Upper lobe of left lung (tissue), 4 donors: ENCODE results near the gene LASP1.

Source experiments
- EP300 ChIP-seq, 4 donors: sonication (generic); formaldehyde crosslinking; IDR thresholded peaks; one replicate each; pipeline ENCODE4 v1.5.1; 2017; ENCODE audit warnings: antibody characterized with exemption in 4 of 4, control low read depth in 2 of 4
- TF ChIP-seq, protein P1 (sequence below), 6 experiments: fragments of 450-650 bp in 4 of 6; fragments of 200-600 bp in 2 of 6; sonication (generic) in 2 of 6; IDR thresholded peaks; one replicate each; pipeline ENCODE4 v1.5.1; 2016 to 2019; ENCODE audit warnings: antibody characterized with exemption in 6 of 6

DNA sequence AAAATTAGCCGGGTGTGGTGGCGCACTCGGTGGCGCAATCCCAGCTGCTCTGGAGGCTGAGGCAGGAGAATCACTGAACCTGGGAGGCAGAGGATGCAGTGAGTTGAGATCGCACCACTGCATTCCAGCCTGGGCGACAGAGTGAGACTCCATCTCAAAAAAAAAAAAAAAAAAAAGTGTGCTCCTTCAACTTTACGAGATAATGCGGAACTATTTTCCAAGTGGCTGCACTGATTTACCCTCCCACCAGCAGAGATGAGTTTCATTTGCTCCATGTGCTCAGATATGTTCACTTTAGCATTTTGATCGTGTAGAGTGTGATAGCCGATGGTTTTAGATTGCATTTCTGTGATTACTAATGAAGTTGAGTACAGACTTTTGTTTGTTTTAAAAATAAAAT is 35.5 kb downstream of the LASP1 start:
- TF ChIP-seq, protein P1, sequence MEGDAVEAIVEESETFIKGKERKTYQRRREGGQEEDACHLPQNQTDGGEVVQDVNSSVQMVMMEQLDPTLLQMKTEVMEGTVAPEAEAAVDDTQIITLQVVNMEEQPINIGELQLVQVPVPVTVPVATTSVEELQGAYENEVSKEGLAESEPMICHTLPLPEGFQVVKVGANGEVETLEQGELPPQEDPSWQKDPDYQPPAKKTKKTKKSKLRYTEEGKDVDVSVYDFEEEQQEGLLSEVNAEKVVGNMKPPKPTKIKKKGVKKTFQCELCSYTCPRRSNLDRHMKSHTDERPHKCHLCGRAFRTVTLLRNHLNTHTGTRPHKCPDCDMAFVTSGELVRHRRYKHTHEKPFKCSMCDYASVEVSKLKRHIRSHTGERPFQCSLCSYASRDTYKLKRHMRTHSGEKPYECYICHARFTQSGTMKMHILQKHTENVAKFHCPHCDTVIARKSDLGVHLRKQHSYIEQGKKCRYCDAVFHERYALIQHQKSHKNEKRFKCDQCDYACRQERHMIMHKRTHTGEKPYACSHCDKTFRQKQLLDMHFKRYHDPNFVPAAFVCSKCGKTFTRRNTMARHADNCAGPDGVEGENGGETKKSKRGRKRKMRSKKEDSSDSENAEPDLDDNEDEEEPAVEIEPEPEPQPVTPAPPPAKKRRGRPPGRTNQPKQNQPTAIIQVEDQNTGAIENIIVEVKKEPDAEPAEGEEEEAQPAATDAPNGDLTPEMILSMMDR (IDR thresholded peaks at IDR 0.05) = no peak
- TF ChIP-seq EP300 (IDR thresholded peaks at IDR 0.05) = no peak
